DMS114 treated with DMSO at 0.1 percent for 48 hours (cell line): ENCODE data around the gene STARD7.
"Not testable (repeated sequence)": the region's sequence is repeated elsewhere in the genome, so short reads cannot be mapped to it uniquely, and the experiment has no call there.

ENCODE experiments used
- DNase-seq: peaks from one replicate; lab custom pipeline; 2025; ENCODE audit not compliant: unreplicated experiment; lab: John Stamatoyannopoulos, UW

Gene STARD7

GRCh38 chr2:96164459-96165184 is 44.0 kb downstream of the STARD7 start:
- no peak for DNase-seq

- DNase-seq = no peak
Measured at GRCh38 chr2:96163768-96164429, 44.7 kb downstream of the STARD7 start.

GRCh38 chr2:96163415-96163767 is 45.2 kb downstream of the STARD7 start:
- no peak for DNase-seq

GRCh38 chr2:96161898-96162297 is 46.7 kb downstream of the STARD7 start:
- no peak for DNase-seq

GRCh38 chr2:96160366-96160765 is 48.3 kb downstream of the STARD7 start:
- DNase-seq = not testable (repeated sequence)

GRCh38 chr2:96159084-96159830 is 49.4 kb downstream of the STARD7 start:
- no peak for DNase-seq

GRCh38 chr2:96158554-96158940 is 50.1 kb downstream of the STARD7 start:
- DNase-seq = no peak

- DNase-seq = no peak
Measured at GRCh38 chr2:96157649-96158553, 50.7 kb downstream of the STARD7 start.

- no peak for DNase-seq
Measured at GRCh38 chr2:96156926-96157648, 51.5 kb downstream of the STARD7 start.

- no peak for DNase-seq
Measured at GRCh38 chr2:96156011-96156820, 52.4 kb downstream of the STARD7 start.

GRCh38 chr2:96154506-96155380 is 53.9 kb downstream of the STARD7 start:
- DNase-seq = no peak

GRCh38 chr2:96153991-96154431 is 54.6 kb downstream of the STARD7 start:
- DNase-seq = no peak

- DNase-seq = no peak
Measured at GRCh38 chr2:96153291-96153713, 55.3 kb downstream of the STARD7 start.

- no peak for DNase-seq
Measured at GRCh38 chr2:96152304-96153161, 56.1 kb downstream of the STARD7 start.

- no peak for DNase-seq
Measured at GRCh38 chr2:96151595-96152303, 56.9 kb downstream of the STARD7 start.

- no peak for DNase-seq
Measured at GRCh38 chr2:96150791-96151594, 57.6 kb downstream of the STARD7 start.
